Liver (tissue), 9 donors: ENCODE results near the gene TTC29. TPM values are rescaled to one million over a fixed set of nuclear protein-coding genes. Genes with fewer than 3 reads are reported as not detected.

Experiments
- DNase-seq: peaks from one replicate; pipeline ENCODE4 v3.0.0-alpha.2; 2017; ENCODE audit warnings: low spot score
- H3K27ac ChIP-seq, 2 donors: one replicate each; pipeline ENCODE4 v1.7.0; 2013; ENCODE audit warnings: inconsistent platforms in 2 of 2, low read length in 2 of 2, control low read depth in 1 of 2, low read depth in 1 of 2, mild to moderate bottlenecking in 1 of 2
- H3K27me3 ChIP-seq, 4 donors: one replicate each; pipeline versions ENCODE4 v1.6.1 to v1.7.0; 2013; ENCODE audit warnings: low read length in 3 of 4, inconsistent platforms in 1 of 4, mild to moderate bottlenecking in 1 of 4, moderate library complexity in 1 of 4; ENCODE audit not compliant: control insufficient read depth in 4 of 4, insufficient read depth in 4 of 4
- H3K36me3 ChIP-seq, 4 donors: one replicate each; pipeline versions ENCODE4 v1.6.1 to v1.7.0; 2013; ENCODE audit warnings: low read length in 3 of 4, mild to moderate bottlenecking in 3 of 4, low read depth in 1 of 4, moderate library complexity in 1 of 4; ENCODE audit not compliant: control insufficient read depth in 4 of 4, insufficient read depth in 3 of 4
- H3K4me1 ChIP-seq, 4 donors: one replicate each; pipeline versions ENCODE4 v1.6.1 to v1.7.0; 2013; ENCODE audit warnings: low read length in 3 of 4, mild to moderate bottlenecking in 3 of 4, moderate library complexity in 1 of 4; ENCODE audit not compliant: control insufficient read depth in 4 of 4, insufficient read depth in 4 of 4
- H3K4me3 ChIP-seq, 3 donors: one replicate each; pipeline versions ENCODE4 v1.6.1 to v1.7.0; 2013; ENCODE audit warnings: low read length in 3 of 3, control low read depth in 1 of 3, low read depth in 1 of 3, mild to moderate bottlenecking in 1 of 3
- H3K9ac ChIP-seq, 2 donors: one replicate each; pipeline ENCODE4 v1.7.0; 2013; ENCODE audit warnings: low read length in 2 of 2, mild to moderate bottlenecking in 2 of 2, moderate library complexity in 2 of 2, control low read depth in 1 of 2, low read depth in 1 of 2
- H3K9me3 ChIP-seq, 4 donors: one replicate each; pipeline versions ENCODE4 v1.6.1 to v1.7.0; 2013; ENCODE audit warnings: low read length in 3 of 4; ENCODE audit not compliant: control insufficient read depth in 4 of 4
- ATF3 ChIP-seq: IDR thresholded peaks from 2 replicates; pipeline ENCODE4 v1.6.1; 2016; ENCODE audit warnings: antibody characterized with exemption
- CTCF ChIP-seq: fragments of 150-350 bp; IDR thresholded peaks from 2 replicates; pipeline ENCODE4 v1.5.1; 2017; ENCODE audit warnings: improper control_type of control experiment, low read depth, low read length; ENCODE audit not compliant: missing input control
- FOXA1 ChIP-seq: IDR thresholded peaks from 2 replicates; pipeline ENCODE4 v1.6.1; 2016; ENCODE audit warnings: antibody characterized with exemption
- HNF4A ChIP-seq, 2 donors: conservative IDR thresholded peaks; 2 replicates each; pipeline ENCODE4 v1.6.1; 2016; ENCODE audit warnings: antibody characterized with exemption in 2 of 2, mild to moderate bottlenecking in 2 of 2
- HNF4G ChIP-seq: IDR thresholded peaks from 2 replicates; pipeline ENCODE4 v1.6.1; 2016; ENCODE audit warnings: antibody characterized with exemption
- MAX ChIP-seq: IDR thresholded peaks from 2 replicates; pipeline ENCODE4 v1.6.1; 2016; ENCODE audit warnings: antibody characterized with exemption
- NR2F2 ChIP-seq: IDR thresholded peaks from 2 replicates; pipeline ENCODE4 v1.6.1; 2016; ENCODE audit warnings: antibody characterized with exemption
- REST ChIP-seq: IDR thresholded peaks from 2 replicates; pipeline ENCODE4 v1.6.1; 2016; ENCODE audit warnings: antibody characterized with exemption, mild to moderate bottlenecking
- YY1 ChIP-seq: IDR thresholded peaks from 2 replicates; pipeline ENCODE4 v1.6.1; 2016; ENCODE audit warnings: antibody characterized with exemption, mild to moderate bottlenecking
- ZBTB33 ChIP-seq: IDR thresholded peaks from 2 replicates; pipeline ENCODE4 v1.6.1; 2016; ENCODE audit warnings: antibody characterized with exemption
- WGBS: extraction: QIAGEN DNeasy Blood & Tissue Kit; methylation state at CpG from one replicate; pipeline ENCODE4 v1.1.7; 2013; 5-methylcytosine and 5-hydroxymethylcytosine counted together
- polyA plus RNA-seq, 2 donors: library from polyadenylated mRNA; stranded (reverse) in 1 of 2; unstranded in 1 of 2; fragments of 200-250 nt in 1 of 2; fragments of >200 nt in 1 of 2; fragmentation: Nextera tagmentation in 1 of 2; extraction: Ambion mirVana in 1 of 2; gene quantifications; one replicate each; pipeline versions ENCODE4 v1.2.1 to v1.2.3, GENCODE V29; 2013 to 2015
- total RNA-seq, 2 donors: library from RNA; depleted of rRNA; stranded (reverse); fragments of >200 nt; gene quantifications; one replicate each; pipeline ENCODE4 v1.2.3, GENCODE V29; 2014
- donor health status: healthy.
- donor health status: healthy.
- donor health status: healthy.
- donor health status: healthy.
- donor health status: healthy.

Gene TTC29
- total and polyA plus RNA-seq, 4 donors: not detected

DNA sequence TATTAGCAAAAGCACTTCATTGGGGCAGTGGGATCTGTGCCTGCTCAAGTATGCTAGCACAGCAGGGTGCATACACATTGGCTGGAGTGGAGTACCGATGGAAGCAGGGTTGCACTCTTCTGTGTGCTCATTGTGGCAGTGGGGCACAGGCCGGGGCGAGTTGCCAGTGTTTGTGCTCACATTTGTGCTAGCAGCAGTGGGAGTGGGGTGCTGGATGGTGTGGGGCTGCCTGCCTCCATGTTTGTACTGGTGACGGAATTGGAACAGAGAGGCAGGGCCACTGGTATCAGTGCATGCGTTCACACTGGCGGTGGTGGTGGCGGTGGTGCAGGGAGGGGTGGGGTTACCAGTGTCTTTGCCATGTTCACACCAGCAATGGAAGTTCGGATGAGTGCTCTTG lies 169.0 kb downstream of the TTC29 start:
- Histone ChIP-seq H3K27ac (no peak overlapping the region), H3K4me3 (no peak overlapping the region), H3K27me3 (no peaks in the 10 kb centered on the region), H3K4me1 (no peaks in the 10 kb centered on the region), H3K9me3 (no peaks in the 10 kb centered on the region), H3K9ac (no peak overlapping the region), H3K36me3 (no peaks in the 10 kb centered on the region)
- WGBS: 88% methylated on average over 8 of the region's 8 CpGs
- DNase-seq: no peak
- no peak for TF ChIP-seq NR2F2
- no peak for TF ChIP-seq ATF3
- TF ChIP-seq HNF4G: no peak
- no peak for TF ChIP-seq REST

- no peak overlapping the region for H3K27ac ChIP-seq
- TF ChIP-seq HNF4G: no peak
- TF ChIP-seq ATF3: no peak
- TF ChIP-seq HNF4A (conservative IDR thresholded peaks at IDR 0.05): no peak
- TF ChIP-seq YY1: no peak
- no peak for TF ChIP-seq ZBTB33
- TF ChIP-seq MAX: no peak
- TF ChIP-seq CTCF: no peak
- TF ChIP-seq FOXA1: no peak
- TF ChIP-seq REST: no peak
- H3K36me3 ChIP-seq: no peaks in the 10 kb centered on the region
- no peak for DNase-seq
- H3K27me3 ChIP-seq: peaks cover 0 to 5% (median 0%) of the 10 kb centered on the region in 4 donors
- WGBS: 72% methylated on average over 2 of the region's 2 CpGs
- H3K9ac ChIP-seq: no peak overlapping the region
- peaks cover 0 to 1% (median 0%) of the 10 kb centered on the region in 4 donors for H3K9me3 ChIP-seq
- H3K4me3 ChIP-seq: no peak overlapping the region
- no peaks in the 10 kb centered on the region for H3K4me1 ChIP-seq
Observed at GRCh38 chr4:146763560-146763959, 182.1 kb downstream of the TTC29 start.
